SU-DHL-6 (cell line): ENCODE data around the gene AKR1D1.

ENCODE experiments used
- EZH2phosphoT487 ChIP-seq: fragments of 200-600 bp; sonication (generic), shearing (Covaris generic); conservative IDR thresholded peaks from 2 replicates; pipeline ENCODE4 v1.6.1; 2018; ENCODE audit warnings: mild to moderate bottlenecking, antibody characterized with exemption, low read length, moderate library complexity, mixed read lengths
- TF ChIP-seq, protein P1 (sequence below): fragments of 200-600 bp; sonication (generic); IDR thresholded peaks from one replicate; pipeline ENCODE4 v1.5.1; 2017; ENCODE audit warnings: antibody characterized with exemption, mild to moderate bottlenecking, low read length, moderate library complexity; ENCODE audit not compliant: insufficient read depth, poor library complexity, severe bottlenecking

- TF ChIP-seq, protein P1, sequence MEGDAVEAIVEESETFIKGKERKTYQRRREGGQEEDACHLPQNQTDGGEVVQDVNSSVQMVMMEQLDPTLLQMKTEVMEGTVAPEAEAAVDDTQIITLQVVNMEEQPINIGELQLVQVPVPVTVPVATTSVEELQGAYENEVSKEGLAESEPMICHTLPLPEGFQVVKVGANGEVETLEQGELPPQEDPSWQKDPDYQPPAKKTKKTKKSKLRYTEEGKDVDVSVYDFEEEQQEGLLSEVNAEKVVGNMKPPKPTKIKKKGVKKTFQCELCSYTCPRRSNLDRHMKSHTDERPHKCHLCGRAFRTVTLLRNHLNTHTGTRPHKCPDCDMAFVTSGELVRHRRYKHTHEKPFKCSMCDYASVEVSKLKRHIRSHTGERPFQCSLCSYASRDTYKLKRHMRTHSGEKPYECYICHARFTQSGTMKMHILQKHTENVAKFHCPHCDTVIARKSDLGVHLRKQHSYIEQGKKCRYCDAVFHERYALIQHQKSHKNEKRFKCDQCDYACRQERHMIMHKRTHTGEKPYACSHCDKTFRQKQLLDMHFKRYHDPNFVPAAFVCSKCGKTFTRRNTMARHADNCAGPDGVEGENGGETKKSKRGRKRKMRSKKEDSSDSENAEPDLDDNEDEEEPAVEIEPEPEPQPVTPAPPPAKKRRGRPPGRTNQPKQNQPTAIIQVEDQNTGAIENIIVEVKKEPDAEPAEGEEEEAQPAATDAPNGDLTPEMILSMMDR: no peak
- no peak for TF ChIP-seq EZH2phosphoT487
Observed at GRCh38 chr7:138072726-138073125, 3.5 kb upstream of the AKR1D1 start.
